ENCODE data around the gene BACE1-AS.

DNA sequence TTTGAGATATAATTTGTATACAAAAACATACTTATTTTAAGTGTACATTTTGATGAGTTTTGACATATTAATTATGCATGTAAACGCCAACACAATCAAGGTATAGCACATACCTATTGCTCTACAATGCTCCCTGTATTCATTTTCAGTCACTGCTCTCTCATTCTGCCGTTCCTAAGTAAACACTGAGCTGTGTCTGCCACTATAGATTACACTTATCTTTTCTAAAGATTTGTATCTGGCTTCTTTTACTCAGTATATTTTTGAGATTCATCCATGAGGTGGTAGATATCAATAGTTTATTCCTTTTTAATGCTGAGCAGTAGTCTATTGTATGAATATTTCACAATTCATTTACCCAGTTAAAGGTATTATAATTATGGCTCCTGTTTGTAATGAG is 25.4 kb upstream of the BACE1-AS start:
- TF ChIP-seq POLR2A (IDR thresholded peaks at IDR 0.05), result no peak
- TF ChIP-seq, protein P1, sequence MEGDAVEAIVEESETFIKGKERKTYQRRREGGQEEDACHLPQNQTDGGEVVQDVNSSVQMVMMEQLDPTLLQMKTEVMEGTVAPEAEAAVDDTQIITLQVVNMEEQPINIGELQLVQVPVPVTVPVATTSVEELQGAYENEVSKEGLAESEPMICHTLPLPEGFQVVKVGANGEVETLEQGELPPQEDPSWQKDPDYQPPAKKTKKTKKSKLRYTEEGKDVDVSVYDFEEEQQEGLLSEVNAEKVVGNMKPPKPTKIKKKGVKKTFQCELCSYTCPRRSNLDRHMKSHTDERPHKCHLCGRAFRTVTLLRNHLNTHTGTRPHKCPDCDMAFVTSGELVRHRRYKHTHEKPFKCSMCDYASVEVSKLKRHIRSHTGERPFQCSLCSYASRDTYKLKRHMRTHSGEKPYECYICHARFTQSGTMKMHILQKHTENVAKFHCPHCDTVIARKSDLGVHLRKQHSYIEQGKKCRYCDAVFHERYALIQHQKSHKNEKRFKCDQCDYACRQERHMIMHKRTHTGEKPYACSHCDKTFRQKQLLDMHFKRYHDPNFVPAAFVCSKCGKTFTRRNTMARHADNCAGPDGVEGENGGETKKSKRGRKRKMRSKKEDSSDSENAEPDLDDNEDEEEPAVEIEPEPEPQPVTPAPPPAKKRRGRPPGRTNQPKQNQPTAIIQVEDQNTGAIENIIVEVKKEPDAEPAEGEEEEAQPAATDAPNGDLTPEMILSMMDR (IDR thresholded peaks at IDR 0.05), result no peak

All from adrenal gland (tissue), 5 donors.